ENCODE measurements around the gene NAV2. TPM values are rescaled to one million over a fixed set of nuclear protein-coding genes. Genes with fewer than 3 reads are reported as not detected.
A peak's percentile ranks its signal among the peaks of the same experiment; 100 is the strongest.

Gene NAV2, protein sequence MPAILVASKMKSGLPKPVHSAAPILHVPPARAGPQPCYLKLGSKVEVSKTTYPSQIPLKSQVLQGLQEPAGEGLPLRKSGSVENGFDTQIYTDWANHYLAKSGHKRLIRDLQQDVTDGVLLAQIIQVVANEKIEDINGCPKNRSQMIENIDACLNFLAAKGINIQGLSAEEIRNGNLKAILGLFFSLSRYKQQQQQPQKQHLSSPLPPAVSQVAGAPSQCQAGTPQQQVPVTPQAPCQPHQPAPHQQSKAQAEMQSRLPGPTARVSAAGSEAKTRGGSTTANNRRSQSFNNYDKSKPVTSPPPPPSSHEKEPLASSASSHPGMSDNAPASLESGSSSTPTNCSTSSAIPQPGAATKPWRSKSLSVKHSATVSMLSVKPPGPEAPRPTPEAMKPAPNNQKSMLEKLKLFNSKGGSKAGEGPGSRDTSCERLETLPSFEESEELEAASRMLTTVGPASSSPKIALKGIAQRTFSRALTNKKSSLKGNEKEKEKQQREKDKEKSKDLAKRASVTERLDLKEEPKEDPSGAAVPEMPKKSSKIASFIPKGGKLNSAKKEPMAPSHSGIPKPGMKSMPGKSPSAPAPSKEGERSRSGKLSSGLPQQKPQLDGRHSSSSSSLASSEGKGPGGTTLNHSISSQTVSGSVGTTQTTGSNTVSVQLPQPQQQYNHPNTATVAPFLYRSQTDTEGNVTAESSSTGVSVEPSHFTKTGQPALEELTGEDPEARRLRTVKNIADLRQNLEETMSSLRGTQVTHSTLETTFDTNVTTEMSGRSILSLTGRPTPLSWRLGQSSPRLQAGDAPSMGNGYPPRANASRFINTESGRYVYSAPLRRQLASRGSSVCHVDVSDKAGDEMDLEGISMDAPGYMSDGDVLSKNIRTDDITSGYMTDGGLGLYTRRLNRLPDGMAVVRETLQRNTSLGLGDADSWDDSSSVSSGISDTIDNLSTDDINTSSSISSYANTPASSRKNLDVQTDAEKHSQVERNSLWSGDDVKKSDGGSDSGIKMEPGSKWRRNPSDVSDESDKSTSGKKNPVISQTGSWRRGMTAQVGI (N-terminal part only)
- total RNA-seq (10 to 100 TPM; 22.1 to 62.6 (median 38.2) TPM), polyA plus RNA-seq (1 to 10 TPM; 1.2 to 9.6 (median 2.3) TPM)

DNA sequence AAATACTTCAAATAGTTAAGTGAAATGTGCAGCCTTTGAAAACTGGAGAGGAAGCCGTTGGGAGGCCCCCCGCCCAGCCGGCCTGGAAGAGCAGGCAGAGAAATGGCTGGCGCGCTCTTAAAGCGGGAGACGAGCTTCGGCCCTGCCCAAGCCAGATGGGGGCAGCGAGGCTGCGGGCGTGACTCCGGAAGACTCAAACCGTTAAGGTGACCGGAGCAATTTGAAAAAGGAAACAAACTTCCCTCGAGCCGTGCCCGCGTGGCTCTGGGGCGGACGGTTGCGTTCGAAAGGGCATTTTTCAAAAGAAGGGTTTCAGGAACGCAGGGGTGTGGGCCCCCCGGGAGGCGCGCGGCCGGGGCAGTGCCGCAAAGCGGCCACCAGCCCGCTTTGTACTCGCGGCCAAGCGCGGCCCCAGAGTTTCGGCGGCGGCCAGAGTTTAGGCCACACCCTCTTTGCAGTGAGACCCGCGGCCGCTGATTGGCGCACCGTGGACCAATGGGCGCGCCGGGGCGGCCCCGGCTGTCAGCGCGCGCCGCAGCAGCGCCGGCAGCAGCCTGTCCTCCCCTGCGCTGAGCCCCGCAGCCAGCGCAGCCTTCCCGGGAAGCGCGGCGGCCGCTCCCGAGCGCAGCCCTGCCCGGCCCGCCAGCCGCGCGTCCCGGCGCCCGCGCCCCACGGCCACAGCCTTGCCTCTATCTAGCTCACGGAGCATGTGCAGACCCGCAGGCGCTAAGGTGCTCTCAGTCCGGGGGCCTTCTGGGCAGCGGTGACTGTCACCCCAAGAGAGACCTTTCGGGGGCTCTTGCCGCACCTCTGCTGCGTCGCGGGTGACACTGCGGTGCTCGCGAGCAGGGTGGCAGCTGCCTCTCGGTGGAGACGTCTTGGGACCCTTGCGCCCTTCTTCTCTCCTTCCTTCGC, at the start of gene NAV2:
Gene NAV2 (plus strand): TSS at position 557 of the 915 bp plus-strand sequence. CDS start 859 bp downstream, outside the sequence.
- intact Hi-C loops (cut with DNase I) = loop anchor here (1.0 to 2.0 kb wide), 3 partner anchors 30 to 136 kb away; no protein-coding TSS in a partner anchor
- DNase-seq = peak; percentile 97
- 1% methylated on average over 91 of the region's 91 CpGs for WGBS, 2 donors
- Histone ChIP-seq H3K4me1 (peaks cover 0 to 61% (median 53%) of the 10 kb centered on the region in 4 donors), H3K4me3 (peak within 1 kb of the TSS; percentile 62 to 85 (median 72)), H3K27ac (peak within 1 kb of the TSS; percentile 93 to 98 (median 96)), H3K9me3 (no peaks in the 10 kb centered on the region), H3K36me3 (no peaks in the 10 kb centered on the region), H3K27me3 (no peaks in the 10 kb centered on the region)
- TF ChIP-seq CTCF (IDR thresholded peaks at IDR 0.05) (no peak), POLR2AphosphoS5 (IDR thresholded peaks at IDR 0.05) (peak; percentile 90 to 97 (median 95)), POLR2A (IDR thresholded peaks at IDR 0.05) (peak; percentile 89 to 95), EP300 (IDR thresholded peaks at IDR 0.05) (peak in 1 of 4 donors; percentile 42)

DNA sequence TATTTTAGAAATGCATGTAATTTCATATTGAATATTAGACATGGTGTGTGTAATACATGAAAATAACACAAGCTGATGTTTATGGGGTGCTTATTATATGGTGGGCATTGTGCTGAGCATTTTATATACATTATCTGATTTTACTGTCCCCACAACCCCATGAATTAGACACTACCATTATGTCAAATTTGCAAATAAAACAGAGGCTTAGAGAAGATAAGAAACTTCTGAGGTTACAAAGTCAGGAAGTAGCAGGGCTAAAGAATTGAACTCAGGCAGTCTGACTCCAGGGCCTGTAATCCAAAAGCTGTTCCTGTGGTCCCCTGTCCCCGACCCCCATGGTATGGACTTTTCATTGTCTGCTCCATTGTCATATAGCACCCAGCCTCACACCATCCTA, 49.4 kb upstream of the NAV2 start:
- no peak for TF ChIP-seq CTCF (IDR thresholded peaks at IDR 0.05)
- no peak for TF ChIP-seq POLR2AphosphoS5 (IDR thresholded peaks at IDR 0.05)
- no peak for TF ChIP-seq POLR2A (IDR thresholded peaks at IDR 0.05)
- TF ChIP-seq EP300 (IDR thresholded peaks at IDR 0.05) = no peak
- no peak for DNase-seq
- intact Hi-C loops (cut with DNase I) = no loop called here
- Histone ChIP-seq H3K4me3 (no peak overlapping the region), H3K4me1 (peaks cover 0 to 27% (median 18%) of the 10 kb centered on the region in 4 donors), H3K27me3 (no peaks in the 10 kb centered on the region), H3K27ac (no peak overlapping the region), H3K9me3 (no peaks in the 10 kb centered on the region), H3K36me3 (no peaks in the 10 kb centered on the region)
- whole genome bisulfite sequencing, 2 donors = 36 to 58% methylated on average over 1 of the region's 1 CpG

GRCh38 chr11:19664886-19665548, 47.6 kb upstream of the NAV2 start:
- Histone ChIP-seq H3K36me3 (no peaks in the 10 kb centered on the region), H3K9me3 (no peaks in the 10 kb centered on the region), H3K27ac (no peak overlapping the region), H3K27me3 (no peaks in the 10 kb centered on the region), H3K4me3 (no peak overlapping the region), H3K4me1 (peaks cover 0 to 25% (median 17%) of the 10 kb centered on the region in 4 donors)
- WGBS, 2 donors = 55 to 78% methylated on average over 4 of the region's 4 CpGs
- TF ChIP-seq EP300 (IDR thresholded peaks at IDR 0.05) = no peak
- no peak for TF ChIP-seq CTCF (IDR thresholded peaks at IDR 0.05)
- TF ChIP-seq POLR2AphosphoS5 (IDR thresholded peaks at IDR 0.05) = no peak
- TF ChIP-seq POLR2A (IDR thresholded peaks at IDR 0.05) = no peak
- DNase-seq = no peak
- intact Hi-C loops (cut with DNase I) = no loop called here
